Mucosa of stomach (tissue), 1 donor: ENCODE results near the gene MYH14.

Experiments
- H3K27me3 ChIP-seq: one replicate; pipeline ENCODE4 v1.7.0; 2013; ENCODE audit warnings: mild to moderate bottlenecking, low read length; ENCODE audit not compliant: control insufficient read depth, insufficient read depth
- H3K36me3 ChIP-seq: one replicate; pipeline ENCODE4 v1.7.0; 2013; ENCODE audit warnings: low read length; ENCODE audit not compliant: control insufficient read depth, insufficient read depth
- H3K4me1 ChIP-seq: one replicate; pipeline ENCODE4 v1.7.0; 2013; ENCODE audit warnings: mild to moderate bottlenecking, low read length; ENCODE audit not compliant: control insufficient read depth, insufficient read depth
- H3K4me3 ChIP-seq: one replicate; pipeline ENCODE4 v1.7.0; 2013; ENCODE audit warnings: low read length
- H3K9ac ChIP-seq: one replicate; pipeline ENCODE4 v1.7.0; 2013; ENCODE audit warnings: mild to moderate bottlenecking, low read length, moderate library complexity
- H3K9me3 ChIP-seq: one replicate; pipeline ENCODE4 v1.7.0; 2013; ENCODE audit warnings: mild to moderate bottlenecking, low read length, moderate library complexity; ENCODE audit not compliant: control insufficient read depth
- donor health status: Pancreatic carcinoma.

MYH14 gene

GRCh38 chr19:50176775-50177174 lies 26.6 kb upstream of the MYH14 start:
- no peak overlapping the region for H3K4me3 ChIP-seq
- no peaks in the 10 kb centered on the region for H3K36me3 ChIP-seq
- H3K9me3 ChIP-seq: no peaks in the 10 kb centered on the region
- no peak overlapping the region for H3K9ac ChIP-seq
- H3K27me3 ChIP-seq: no peaks in the 10 kb centered on the region
- peaks cover 24% of the 10 kb centered on the region for H3K4me1 ChIP-seq

DNA sequence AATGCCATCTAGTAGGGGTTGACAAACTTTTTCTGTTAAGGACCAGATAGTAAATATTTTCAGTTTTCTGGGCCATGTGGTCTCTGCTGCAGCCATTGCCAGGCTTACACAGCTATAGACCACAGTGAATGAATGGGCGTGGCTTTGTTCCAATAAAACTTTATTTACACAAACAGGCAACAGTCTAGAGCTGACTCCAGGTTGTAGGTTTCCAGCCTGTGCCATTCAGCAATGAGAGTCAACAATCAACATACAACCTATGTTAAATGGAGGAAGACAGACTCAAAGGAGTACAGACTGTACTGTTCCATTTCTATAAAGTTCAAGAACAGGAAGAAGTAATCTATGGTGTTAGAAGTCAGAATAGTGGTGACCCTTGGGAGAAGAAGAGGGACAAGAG lies 25.1 kb upstream of the MYH14 start:
- Histone ChIP-seq H3K4me1 (peaks cover 15% of the 10 kb centered on the region), H3K4me3 (peak overlapping the region; percentile 4), H3K9me3 (no peaks in the 10 kb centered on the region), H3K27me3 (no peaks in the 10 kb centered on the region), H3K36me3 (no peaks in the 10 kb centered on the region), H3K9ac (peak overlapping the region; percentile 41)

- peak overlapping the region; percentile 4 for H3K4me3 ChIP-seq
- H3K36me3 ChIP-seq: no peaks in the 10 kb centered on the region
- no peaks in the 10 kb centered on the region for H3K9me3 ChIP-seq
- peak overlapping the region; percentile 41 for H3K9ac ChIP-seq
- peaks cover 12% of the 10 kb centered on the region for H3K4me1 ChIP-seq
- H3K27me3 ChIP-seq: no peaks in the 10 kb centered on the region
These were observed 24.4 kb upstream of the MYH14 start for GRCh38 chr19:50178859-50179537.

DNA sequence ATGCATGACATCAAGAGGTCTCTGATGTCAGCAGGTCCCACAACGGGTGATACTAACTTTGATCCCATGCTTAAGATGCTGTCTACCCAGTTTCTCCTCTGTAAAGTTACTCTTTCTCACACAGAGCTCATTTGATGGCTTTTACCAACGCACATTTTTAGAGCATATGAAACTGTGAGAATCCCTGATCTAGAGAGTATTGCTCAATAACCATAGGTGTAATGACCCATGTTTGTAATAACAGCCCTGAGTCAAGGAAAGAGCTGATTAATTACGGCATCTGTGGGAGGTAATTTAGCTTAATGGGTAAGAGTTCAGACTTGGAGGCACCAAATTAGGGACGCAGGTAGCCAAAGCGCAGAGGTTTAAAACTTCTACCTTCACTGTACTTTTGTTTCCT lies 22.3 kb upstream of the MYH14 start:
- no peak overlapping the region for H3K9ac ChIP-seq
- H3K4me1 ChIP-seq: peaks cover 15% of the 10 kb centered on the region
- H3K36me3 ChIP-seq: no peaks in the 10 kb centered on the region
- H3K9me3 ChIP-seq: no peaks in the 10 kb centered on the region
- H3K27me3 ChIP-seq: no peaks in the 10 kb centered on the region
- H3K4me3 ChIP-seq: no peak overlapping the region

- H3K9me3 ChIP-seq: no peaks in the 10 kb centered on the region
- H3K27me3 ChIP-seq: no peaks in the 10 kb centered on the region
- no peak overlapping the region for H3K4me3 ChIP-seq
These were observed 19.2 kb upstream of the MYH14 start for GRCh38 chr19:50184196-50184595.

GRCh38 chr19:50187937-50188336 lies 15.5 kb upstream of the MYH14 start:
- H3K4me1 ChIP-seq: peaks cover 29% of the 10 kb centered on the region
- H3K27me3 ChIP-seq: no peaks in the 10 kb centered on the region
- H3K9ac ChIP-seq: no peak overlapping the region
- H3K36me3 ChIP-seq: no peaks in the 10 kb centered on the region
- no peak overlapping the region for H3K4me3 ChIP-seq
- H3K9me3 ChIP-seq: no peaks in the 10 kb centered on the region

More at GRCh38 chr19:50184196-50184595, 19.2 kb upstream of the MYH14 start:
- Histone ChIP-seq H3K9ac (no peak overlapping the region), H3K36me3 (no peaks in the 10 kb centered on the region), H3K4me1 (peaks cover 13% of the 10 kb centered on the region)

DNA sequence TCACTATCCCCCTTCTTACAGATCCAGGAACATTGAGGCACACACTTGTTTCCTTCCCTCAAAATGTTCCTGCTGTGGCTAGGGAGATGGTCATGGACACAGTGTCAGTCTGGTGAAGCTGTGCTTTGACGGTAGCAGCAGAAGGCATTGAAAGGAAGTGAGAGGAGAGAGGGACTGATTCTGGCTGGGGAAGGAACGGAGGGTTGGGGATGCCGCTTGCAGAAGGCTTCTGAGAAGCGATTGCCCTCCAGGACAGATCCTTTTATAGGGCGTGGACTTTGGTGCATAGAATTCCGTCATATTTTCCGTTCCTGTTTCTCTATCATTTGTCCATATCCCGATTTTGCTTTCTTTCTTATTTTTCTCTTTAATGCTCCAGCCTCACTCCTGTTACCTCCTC lies 14.1 kb upstream of the MYH14 start:
- peaks cover 25% of the 10 kb centered on the region for H3K4me1 ChIP-seq
- H3K27me3 ChIP-seq: no peaks in the 10 kb centered on the region
- no peaks in the 10 kb centered on the region for H3K9me3 ChIP-seq
- H3K4me3 ChIP-seq: no peak overlapping the region
- no peaks in the 10 kb centered on the region for H3K36me3 ChIP-seq
- H3K9ac ChIP-seq: no peak overlapping the region

GRCh38 chr19:50190439-50190891 lies 13.0 kb upstream of the MYH14 start:
- Histone ChIP-seq H3K36me3 (no peaks in the 10 kb centered on the region), H3K4me3 (no peak overlapping the region), H3K9ac (peak overlapping the region; percentile 7), H3K9me3 (no peaks in the 10 kb centered on the region), H3K4me1 (peaks cover 25% of the 10 kb centered on the region), H3K27me3 (no peaks in the 10 kb centered on the region)

GRCh38 chr19:50191216-50191615 lies 12.2 kb upstream of the MYH14 start:
- no peaks in the 10 kb centered on the region for H3K9me3 ChIP-seq
- H3K27me3 ChIP-seq: peaks cover 3% of the 10 kb centered on the region
- peaks cover 25% of the 10 kb centered on the region for H3K4me1 ChIP-seq
- no peaks in the 10 kb centered on the region for H3K36me3 ChIP-seq
- H3K9ac ChIP-seq: no peak overlapping the region
- no peak overlapping the region for H3K4me3 ChIP-seq

DNA sequence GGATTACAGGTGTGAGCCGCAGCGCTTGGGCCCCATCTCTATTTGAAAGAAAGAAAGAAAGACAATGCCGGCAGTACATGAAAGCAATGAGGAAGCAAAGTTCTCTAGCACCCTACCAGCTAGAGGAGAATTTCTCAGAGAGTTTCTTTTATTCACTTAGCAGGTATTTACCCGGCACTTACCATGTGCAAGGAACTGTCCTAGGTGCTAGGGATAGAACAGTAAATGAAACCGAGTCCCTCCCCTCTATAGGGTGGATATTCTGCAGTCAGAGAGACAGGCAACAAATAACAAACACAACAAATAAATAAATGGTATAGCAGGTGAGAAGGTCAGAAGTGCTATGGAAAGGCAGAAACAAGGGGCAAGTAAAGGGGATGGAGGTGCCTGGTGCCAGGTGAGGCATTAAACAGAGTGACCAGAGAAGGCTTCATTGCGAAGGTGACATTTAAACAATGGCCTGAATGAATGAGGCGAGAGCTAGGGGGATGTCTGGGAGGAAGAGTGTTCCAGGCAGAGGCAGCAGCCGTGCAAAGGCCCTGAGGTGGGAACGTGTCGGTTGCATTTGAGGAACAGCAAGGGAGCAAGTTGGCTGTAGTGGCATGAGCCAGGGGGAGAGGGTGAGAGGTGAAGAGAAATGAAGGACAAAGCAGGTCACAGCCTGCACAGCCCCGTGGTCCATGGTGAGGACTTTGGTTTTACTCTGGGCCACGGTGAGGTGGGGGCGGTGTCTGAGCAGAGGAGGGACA lies 10.8 kb upstream of the MYH14 start:
- H3K9me3 ChIP-seq: no peaks in the 10 kb centered on the region
- no peaks in the 10 kb centered on the region for H3K36me3 ChIP-seq
- no peak overlapping the region for H3K4me3 ChIP-seq
- H3K9ac ChIP-seq: no peak overlapping the region
- H3K4me1 ChIP-seq: peaks cover 25% of the 10 kb centered on the region
- H3K27me3 ChIP-seq: peaks cover 3% of the 10 kb centered on the region

- no peak overlapping the region for H3K9ac ChIP-seq
- no peak overlapping the region for H3K4me3 ChIP-seq
- H3K36me3 ChIP-seq: no peaks in the 10 kb centered on the region
- no peaks in the 10 kb centered on the region for H3K9me3 ChIP-seq
- H3K4me1 ChIP-seq: peaks cover 8% of the 10 kb centered on the region
- H3K27me3 ChIP-seq: peaks cover 3% of the 10 kb centered on the region
These were observed 8.2 kb upstream of the MYH14 start for GRCh38 chr19:50195224-50195623.

DNA sequence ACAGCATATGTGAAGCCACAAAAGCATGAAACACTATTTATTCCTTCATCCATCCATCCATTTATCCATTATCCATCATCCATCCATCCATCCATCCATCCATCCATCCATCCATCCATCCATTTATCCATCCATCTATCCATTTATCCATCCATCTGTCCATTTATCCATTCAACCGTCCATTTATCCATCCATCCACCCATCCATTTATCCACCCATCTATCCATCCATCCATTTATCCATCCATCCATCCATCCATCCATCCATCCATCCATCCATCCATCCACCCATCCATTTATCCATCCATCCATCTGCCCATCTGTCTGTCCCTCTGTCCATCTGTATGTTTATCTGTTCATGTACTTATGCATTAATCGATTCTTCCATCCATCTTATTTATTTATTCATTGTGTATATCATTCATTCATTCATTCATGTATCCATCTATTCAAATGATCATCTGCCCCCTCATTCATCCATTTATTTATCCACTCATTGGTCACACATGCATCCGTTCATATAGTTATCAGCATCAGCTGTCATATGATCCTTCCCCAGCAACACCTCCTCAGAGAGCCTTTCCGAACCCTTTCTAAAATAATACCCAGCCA lies 7.0 kb upstream of the MYH14 start:
- peaks cover 2% of the 10 kb centered on the region for H3K4me1 ChIP-seq
- no peak overlapping the region for H3K4me3 ChIP-seq
- H3K27me3 ChIP-seq: peaks cover 3% of the 10 kb centered on the region
- no peaks in the 10 kb centered on the region for H3K9me3 ChIP-seq
- no peak overlapping the region for H3K9ac ChIP-seq
- no peaks in the 10 kb centered on the region for H3K36me3 ChIP-seq
